GM12891 (cell line): ENCODE measurements around the gene NLRX1.

Experiments used
- PAX5 ChIP-seq: IDR thresholded peaks from 2 replicates; pipeline ENCODE4 v1.6.1; 2011; ENCODE audit warnings: low read length, moderate library complexity, mild to moderate bottlenecking; ENCODE audit not compliant: insufficient read depth, severe bottlenecking
- POLR2A ChIP-seq: IDR thresholded peaks from 2 replicates; pipeline ENCODE4 v1.6.1; 2011; ENCODE audit warnings: low read depth, low read length, control low read depth
- POLR2AphosphoS5 ChIP-seq: IDR thresholded peaks from 2 replicates; pipeline ENCODE4 v1.6.1; 2011; ENCODE audit warnings: low read depth, low read length, control low read depth
- POU2F2 ChIP-seq: IDR thresholded peaks from 2 replicates; pipeline ENCODE4 v1.6.1; 2011; ENCODE audit warnings: low read depth, mild to moderate bottlenecking, control low read depth, low read length, moderate library complexity
- SPI1 ChIP-seq: IDR thresholded peaks from 2 replicates; pipeline ENCODE4 v1.6.1; 2011; ENCODE audit warnings: low read depth, low read length, control low read depth
- TAF1 ChIP-seq: IDR thresholded peaks from 2 replicates; pipeline ENCODE4 v1.6.1; 2011; ENCODE audit warnings: low read depth, low read length, control low read depth

DNA sequence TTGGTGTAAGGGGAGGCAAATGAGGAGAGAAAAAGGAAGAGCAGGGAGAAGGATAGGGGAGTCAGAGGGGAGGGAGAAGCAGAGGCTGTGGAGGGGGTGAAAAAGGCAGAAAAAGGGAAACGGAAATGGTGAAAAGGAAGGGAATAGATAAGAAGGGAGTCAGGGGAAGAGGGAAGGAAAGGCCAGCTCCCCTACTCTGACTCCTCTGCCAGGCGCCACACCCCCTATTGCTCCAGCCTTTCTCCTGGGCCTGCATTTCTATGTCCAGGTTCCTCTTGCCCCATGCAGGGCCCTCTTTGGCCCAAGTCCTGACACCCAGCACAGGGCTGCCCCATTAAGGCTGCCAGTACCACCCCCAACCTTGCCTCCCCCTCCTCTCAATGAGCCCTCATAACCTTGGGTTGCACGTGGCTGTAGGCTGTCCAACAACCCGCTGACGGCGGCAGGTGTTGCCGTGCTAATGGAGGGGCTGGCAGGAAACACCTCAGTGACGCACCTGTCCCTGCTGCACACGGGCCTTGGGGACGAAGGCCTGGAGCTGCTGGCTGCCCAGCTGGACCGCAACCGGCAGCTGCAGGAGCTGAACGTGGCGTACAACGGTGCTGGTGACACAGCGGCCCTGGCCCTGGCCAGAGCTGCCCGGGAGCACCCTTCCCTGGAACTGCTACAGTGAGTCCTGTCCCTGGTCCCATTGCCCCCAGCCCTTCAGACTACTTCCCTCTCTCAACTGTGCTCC lies 13.3 kb downstream of the NLRX1 start:
- no peak for TF ChIP-seq TAF1
- no peak for TF ChIP-seq POLR2AphosphoS5
- TF ChIP-seq POLR2A: no peak
- TF ChIP-seq POU2F2: no peak
- no peak for TF ChIP-seq SPI1
- no peak for TF ChIP-seq PAX5
